Activated B cell treated with CpG ODN at 0.5 μM for 24 hours (primary cell): ENCODE data around the gene COL18A1. TPM values are rescaled to one million over a fixed set of nuclear protein-coding genes. Genes with fewer than 3 reads are reported as not detected.

ENCODE experiments used
- ATAC-seq: fragments of 200-7000 bp; cut with Tn5 transposase; one replicate; pipeline ENCODE4 v1.10.0; 2021; ENCODE audit warnings: low read depth, mild to moderate bottlenecking, moderate library complexity
- CTCF ChIA-PET: fragments of 350-600 bp; sonication (Branson Sonifier 250); formaldehyde crosslinking; loops from one replicate; lab custom pipeline; 2021; ENCODE audit warnings: antibody characterized with exemption; lab: Charles Lee
- POLR2A ChIA-PET: fragments of 350-600 bp; sonication (Branson Sonifier 250); formaldehyde crosslinking; loops from one replicate; lab custom pipeline; 2021; ENCODE audit warnings: antibody characterized with exemption; lab: Charles Lee
- DNase-seq: peaks from one replicate; pipeline ENCODE4 v3.0.0; 2022
- H3K27ac Mint-ChIP-seq: one replicate; pipeline ENCODE4 v1.8.0; 2020; ENCODE audit warnings: mixed read lengths
- H3K27me3 Mint-ChIP-seq: one replicate; pipeline ENCODE4 v1.8.0; 2021; ENCODE audit warnings: mixed read lengths
- H3K36me3 Mint-ChIP-seq: one replicate; pipeline ENCODE4 v1.8.0; 2021; ENCODE audit warnings: low read depth, mixed read lengths
- H3K4me1 Mint-ChIP-seq: one replicate; pipeline ENCODE4 v1.8.0; 2021; ENCODE audit warnings: mixed read lengths
- H3K4me3 Mint-ChIP-seq: one replicate; pipeline ENCODE4 v1.8.0; 2020; ENCODE audit warnings: mild to moderate bottlenecking, mixed read lengths
- H3K9me3 Mint-ChIP-seq: one replicate; pipeline ENCODE4 v1.8.0; 2020; ENCODE audit warnings: mixed read lengths
- CTCF ChIP-seq: fragments of 200-600 bp; IDR thresholded peaks from one replicate; pipeline ENCODE4 v1.8.0; 2022; ENCODE audit warnings: antibody characterized with exemption, mild to moderate bottlenecking
- intact Hi-C: fragments of 100-400 bp; cut with micrococcal nuclease; formaldehyde crosslinking; loops from one replicate; pipeline ENCODE4 v1.15.1; 2024
- total RNA-seq: library from RNA; stranded (reverse); gene quantifications from 2 replicates; pipeline ENCODE4 v1.2.3, GENCODE V29; 2022

Gene COL18A1
- total RNA-seq, 1 donor from 2014 or later: 1.6 TPM

GRCh38 chr21:45506836-45507522 is 102.0 kb downstream of the COL18A1 start:
- no peak for DNase-seq
- TF ChIP-seq CTCF: no peak
- Mint-ChIP-seq H3K36me3 (no peaks in the 10 kb centered on the region), H3K27me3 (no peaks in the 10 kb centered on the region), H3K9me3 (no peaks in the 10 kb centered on the region), H3K4me3 (no peak overlapping the region), H3K27ac (no peak overlapping the region), H3K4me1 (no peaks in the 10 kb centered on the region)
- intact Hi-C loops: no loop called here
- ATAC-seq: no peak
- ChIA-PET POLR2A (no interaction called here), CTCF (no interaction called here)

GRCh38 chr21:45507523-45507875 is 102.5 kb downstream of the COL18A1 start:
- CTCF ChIA-PET: no interaction called here
- Mint-ChIP-seq H3K9me3 (no peaks in the 10 kb centered on the region), H3K27ac (no peak overlapping the region), H3K27me3 (no peaks in the 10 kb centered on the region), H3K36me3 (no peaks in the 10 kb centered on the region), H3K4me1 (no peaks in the 10 kb centered on the region), H3K4me3 (no peak overlapping the region)
- no peak for ATAC-seq
- intact Hi-C loops: no loop called here
- POLR2A ChIA-PET: no interaction called here
- no peak for DNase-seq
- no peak for TF ChIP-seq CTCF

- TF ChIP-seq CTCF: no peak
- no peaks in the 10 kb centered on the region for H3K36me3 Mint-ChIP-seq
- CTCF ChIA-PET: no interaction called here
- no peaks in the 10 kb centered on the region for H3K27me3 Mint-ChIP-seq
- DNase-seq: no peak
- no peaks in the 10 kb centered on the region for H3K9me3 Mint-ChIP-seq
- intact Hi-C loops: no loop called here
- ATAC-seq: no peak
- H3K27ac Mint-ChIP-seq: no peak overlapping the region
- no peaks in the 10 kb centered on the region for H3K4me1 Mint-ChIP-seq
- H3K4me3 Mint-ChIP-seq: no peak overlapping the region
- POLR2A ChIA-PET: no interaction called here
These were observed 103.0 kb downstream of the COL18A1 start for GRCh38 chr21:45507888-45508508.

- no peak for TF ChIP-seq CTCF
- intact Hi-C loops: no loop called here
- no peaks in the 10 kb centered on the region for H3K4me1 Mint-ChIP-seq
- no peak for ATAC-seq
- H3K9me3 Mint-ChIP-seq: no peaks in the 10 kb centered on the region
- no peak overlapping the region for H3K27ac Mint-ChIP-seq
- POLR2A ChIA-PET: no interaction called here
- DNase-seq: no peak
- CTCF ChIA-PET: no interaction called here
- H3K4me3 Mint-ChIP-seq: no peak overlapping the region
- H3K27me3 Mint-ChIP-seq: no peaks in the 10 kb centered on the region
- H3K36me3 Mint-ChIP-seq: peaks cover 2% of the 10 kb centered on the region
These were observed 103.9 kb downstream of the COL18A1 start for GRCh38 chr21:45508607-45509565.
